Body of pancreas (tissue), 4 donors: Measurements from ENCODE around the gene LPIN2.

Experiments used
- CTCF ChIP-seq, 7 experiments: fragments of 450-650 bp in 4 of 7; fragments of 200-600 bp in 3 of 7; sonication (generic) in 3 of 7; IDR thresholded peaks; one replicate each; pipeline ENCODE4 v1.5.1; 2016 to 2019; ENCODE audit warnings: antibody characterized with exemption in 7 of 7
- POLR2A ChIP-seq, 3 donors: fragments of 450-650 bp; IDR thresholded peaks; one replicate each; pipeline ENCODE4 v1.6.1; 2016; ENCODE audit warnings: antibody characterized with exemption in 3 of 3, mild to moderate bottlenecking in 2 of 3

GRCh38 chr18:2974731-2975130 lies 38.2 kb downstream of the LPIN2 start:
- no peak for TF ChIP-seq CTCF (IDR thresholded peaks at IDR 0.05)
- no peak for TF ChIP-seq POLR2A (IDR thresholded peaks at IDR 0.05)
